HG02642 (cell line): Measurements from ENCODE around the gene TIAL1.
A peak's percentile ranks its signal among the peaks of the same experiment; 100 is the strongest.
"Not testable (repeated sequence)": the region's sequence is repeated elsewhere in the genome, so short reads cannot be mapped to it uniquely, and the experiment has no call there.

ENCODE experiments used
- ATAC-seq: cut with Tn5 transposase; IDR thresholded peaks from one replicate; pipeline ENCODE4 v1.9.1; 2021; ENCODE audit warnings: mild to moderate bottlenecking; ENCODE audit not compliant: unreplicated experiment, poor library complexity

TIAL1 gene

GRCh38 chr10:119556081-119556480, 40.7 kb downstream of the TIAL1 start:
- not testable (repeated sequence) for ATAC-seq

GRCh38 chr10:119555178-119555784, 41.5 kb downstream of the TIAL1 start:
- ATAC-seq, result no peak

DNA sequence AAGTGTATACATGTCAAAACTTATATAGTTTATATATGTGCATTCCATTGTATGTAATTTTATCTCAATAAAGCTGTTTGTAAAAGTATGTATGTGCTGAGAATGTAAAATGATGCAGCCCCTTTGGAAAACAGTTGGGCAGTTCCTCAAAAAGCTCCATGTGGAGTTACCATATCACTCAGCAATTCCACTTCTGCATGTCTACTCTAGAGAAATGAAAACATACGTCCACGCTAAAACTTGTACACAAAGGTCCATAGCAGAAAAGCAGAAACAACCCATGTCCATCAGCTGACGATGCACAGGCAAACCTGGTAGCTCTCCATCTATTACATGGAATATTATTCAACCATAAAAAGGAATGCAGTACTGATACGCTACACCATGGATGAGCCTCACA, 45.9 kb downstream of the TIAL1 start:
- ATAC-seq, result no peak

DNA sequence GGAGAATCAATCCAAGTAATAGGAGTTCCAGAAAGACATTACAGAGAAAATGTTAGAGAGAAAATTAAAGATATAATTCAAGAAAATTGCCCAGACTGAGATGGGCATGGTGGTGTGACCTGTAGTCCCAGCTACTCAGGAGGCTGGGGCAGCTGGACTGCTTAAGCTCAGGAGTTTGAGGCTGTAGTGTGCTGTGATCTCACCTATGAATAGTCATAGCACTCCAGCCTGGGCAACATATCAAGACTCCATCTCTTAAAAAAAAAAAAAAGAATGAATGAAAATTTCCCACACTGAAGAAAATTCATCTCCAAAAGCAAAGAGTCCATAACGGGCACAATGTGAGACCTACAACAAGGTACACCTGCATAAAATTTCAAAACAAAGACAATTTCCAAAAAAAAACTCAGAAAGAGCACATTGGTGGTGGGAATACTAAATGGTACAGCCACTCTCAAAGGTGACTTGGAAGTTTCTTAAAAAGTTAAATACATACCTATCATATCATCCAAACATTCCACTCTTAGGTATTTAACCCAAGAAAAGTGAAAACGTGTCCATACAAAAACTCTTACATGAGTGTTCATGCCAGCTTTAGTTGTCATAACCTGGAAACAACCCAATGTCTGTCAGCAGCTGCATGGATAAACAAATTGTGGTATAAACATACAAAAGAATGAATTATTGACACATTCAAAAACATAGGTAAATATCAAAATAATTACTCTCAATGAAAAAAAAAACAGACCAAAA, 47.3 kb downstream of the TIAL1 start:
- ATAC-seq, result no peak

DNA sequence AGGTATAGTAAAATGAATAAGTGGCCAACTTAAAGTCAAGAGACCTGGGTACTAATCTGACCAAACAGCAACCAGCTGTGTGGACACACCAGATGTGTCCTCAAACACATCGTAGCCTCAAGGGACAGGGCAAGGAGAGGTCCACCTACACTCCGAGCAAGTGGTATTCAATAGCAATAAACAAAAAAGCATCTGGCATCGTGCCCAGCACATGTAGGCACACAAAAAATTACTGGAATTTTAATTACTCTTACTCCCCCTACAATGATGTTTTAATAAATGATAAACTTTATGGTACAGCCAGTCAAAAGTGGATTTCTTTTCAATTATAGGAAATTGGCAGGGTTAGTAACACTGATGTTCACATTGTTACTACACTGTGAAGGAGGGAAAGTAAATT, 50.8 kb downstream of the TIAL1 start:
- no peak for ATAC-seq

DNA sequence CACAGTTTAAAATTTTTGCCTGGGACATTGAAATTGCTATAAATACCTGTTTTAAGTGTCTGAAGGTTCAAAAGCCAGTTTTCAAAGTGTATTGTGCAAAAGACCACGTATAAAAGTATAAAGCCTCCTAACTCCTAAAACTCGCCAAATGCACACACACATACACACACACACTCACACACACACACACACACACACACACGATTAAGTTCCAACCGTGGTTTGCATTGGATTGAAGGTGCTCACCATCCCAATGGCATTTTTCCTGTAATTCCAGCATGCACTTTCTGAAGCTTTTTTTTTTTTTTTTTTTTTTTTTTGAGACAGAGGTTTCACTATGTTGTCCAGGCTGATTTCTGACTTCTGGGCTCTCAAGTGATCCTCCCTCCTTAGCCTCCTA, 51.5 kb downstream of the TIAL1 start:
- ATAC-seq, result no peak

- no peak for ATAC-seq
Observed at GRCh38 chr10:119543814-119544642, 52.7 kb downstream of the TIAL1 start.

DNA sequence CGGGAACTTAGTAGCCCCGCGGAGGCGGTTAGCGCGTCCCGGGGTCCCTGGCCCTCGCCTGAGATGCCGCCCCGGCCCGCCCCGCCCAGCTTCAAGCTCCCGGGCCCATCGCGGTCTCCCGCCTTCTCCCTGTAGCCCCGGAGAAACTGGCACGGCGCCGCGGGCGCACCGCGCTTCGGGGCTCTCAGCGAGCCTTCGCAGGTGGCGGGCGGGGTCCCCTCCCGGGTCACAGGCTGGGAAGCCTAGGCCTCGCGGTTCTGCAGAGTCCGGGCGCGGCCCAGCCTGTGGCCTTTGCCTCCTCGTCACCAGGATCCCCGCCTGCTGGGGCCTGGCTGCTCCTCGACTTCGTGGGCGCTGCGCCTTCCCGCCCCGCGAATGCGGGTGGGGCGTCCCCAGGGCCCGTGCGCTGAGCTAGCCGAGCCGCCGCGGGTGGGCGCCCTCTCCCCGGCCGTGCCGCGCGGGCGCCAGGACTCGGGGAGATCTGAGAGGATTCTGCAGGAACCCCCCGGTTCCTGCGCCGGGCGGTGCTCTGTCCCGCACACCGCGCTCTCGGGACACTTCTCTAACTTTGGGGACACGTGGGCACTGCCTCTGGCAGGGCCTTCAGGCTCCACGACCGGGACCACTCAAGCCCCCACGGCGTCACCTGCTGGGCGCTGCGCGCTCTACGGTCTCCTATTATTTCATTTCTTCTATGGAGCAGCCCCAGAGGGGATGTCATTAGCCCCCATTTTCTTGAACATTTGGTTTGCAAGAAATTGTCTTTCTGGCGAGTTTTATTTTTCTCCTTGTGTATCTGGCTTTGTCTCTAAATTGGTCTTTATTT, 53.6 kb downstream of the TIAL1 start:
- ATAC-seq, result peak; percentile 40

DNA sequence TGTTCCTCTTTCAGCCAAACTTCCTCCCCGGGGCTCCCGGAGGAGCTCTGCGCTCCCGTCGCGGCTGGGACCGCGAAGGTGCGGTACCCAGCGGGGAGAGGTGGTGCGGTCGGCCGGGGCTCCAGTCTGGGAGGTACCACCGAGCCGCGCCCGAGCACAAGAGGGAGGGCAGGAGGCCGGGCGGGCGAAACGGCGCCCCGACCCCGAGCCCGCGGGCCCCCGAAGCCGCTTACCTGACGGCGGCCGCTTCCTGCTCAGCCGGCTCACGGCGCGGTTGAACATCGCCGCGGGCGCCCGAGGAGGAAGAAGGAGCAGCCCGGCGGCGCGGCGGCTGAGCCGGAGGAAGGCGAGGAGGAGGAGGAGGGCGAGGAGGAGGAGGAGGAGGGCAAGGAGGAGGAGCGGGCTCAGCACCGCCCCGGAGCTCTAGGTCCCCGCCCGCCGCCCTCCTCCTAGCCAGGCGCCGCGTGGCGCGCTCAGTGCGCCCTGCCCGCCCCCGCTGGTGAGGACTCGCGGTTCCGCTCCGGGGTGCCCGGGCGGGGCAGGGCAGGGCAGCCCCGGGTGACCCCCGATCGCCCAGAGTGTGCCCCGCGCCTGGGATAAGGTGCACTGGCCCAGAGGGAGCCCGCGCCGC, 54.3 kb downstream of the TIAL1 start, which contains the start of gene RGS10:
TSS of gene RGS10 (minus strand) at position 363 of the 631 bp plus-strand sequence. CDS start at position 282, 81 bp downstream.
- peak; percentile 77 for ATAC-seq

DNA sequence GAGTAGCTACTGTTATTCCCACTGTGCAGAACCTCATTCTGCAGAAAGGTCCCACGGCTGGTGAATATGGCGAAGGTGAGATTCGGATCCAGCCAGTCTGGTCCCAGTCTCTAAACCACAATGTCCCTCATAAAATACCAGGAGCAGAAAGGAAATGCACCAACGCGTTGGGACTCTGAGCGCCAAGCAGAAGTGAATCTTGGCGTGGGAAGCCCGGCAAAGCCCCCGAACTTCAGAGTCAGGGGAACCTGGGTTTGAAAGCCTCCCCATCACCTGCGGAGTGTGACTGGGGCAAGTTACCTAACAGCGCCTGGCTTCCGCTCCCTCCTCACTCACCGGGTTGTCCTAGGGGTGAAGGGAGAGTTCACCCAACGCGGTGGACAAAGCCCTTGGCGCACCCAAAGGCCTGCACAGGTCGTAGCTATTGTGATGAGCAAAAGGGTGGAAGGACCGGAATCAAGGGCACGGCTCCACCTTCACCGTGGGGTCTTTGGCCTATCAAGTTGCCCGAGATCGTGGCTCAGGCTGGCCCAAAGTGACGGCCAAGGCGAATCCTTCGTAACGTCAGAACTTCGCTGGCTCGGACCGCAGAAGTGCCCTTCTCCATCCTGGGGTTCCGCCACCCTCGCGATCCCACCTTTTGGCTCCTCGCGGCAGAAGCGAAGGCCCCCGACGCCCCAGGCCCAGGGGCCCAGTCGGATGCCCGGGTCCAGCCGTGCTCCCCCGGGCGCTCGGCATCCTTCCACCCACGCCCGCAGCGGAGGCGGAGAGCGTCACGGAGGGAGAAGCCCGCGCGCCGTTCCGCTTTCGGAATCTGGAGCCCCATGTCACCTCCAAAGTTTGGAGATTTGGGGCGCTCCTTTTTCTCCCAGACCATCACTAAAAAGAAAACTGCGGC, 55.1 kb downstream of the TIAL1 start:
- peak; percentile 16 for ATAC-seq

DNA sequence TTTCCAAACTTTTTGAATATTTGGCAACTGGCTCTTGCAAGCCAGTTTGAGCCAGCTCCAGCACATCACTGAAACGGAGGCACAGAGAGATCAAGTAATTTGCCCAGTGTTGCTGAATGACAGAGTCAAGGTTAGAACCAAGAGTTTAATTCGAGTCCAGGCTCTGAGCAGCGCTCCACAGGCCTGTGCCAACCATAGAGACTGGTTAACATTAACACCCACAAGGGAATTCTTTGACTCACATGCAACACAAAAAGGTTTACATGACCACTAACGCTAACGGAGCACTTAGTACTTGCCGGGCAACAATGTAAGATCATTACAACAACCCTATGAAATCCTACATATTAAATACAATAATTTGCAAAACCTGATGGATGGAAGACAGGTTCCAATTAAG, 55.7 kb downstream of the TIAL1 start:
- ATAC-seq, result no peak

- ATAC-seq, result no peak
Observed at GRCh38 chr10:119540038-119540437, 56.7 kb downstream of the TIAL1 start.

DNA sequence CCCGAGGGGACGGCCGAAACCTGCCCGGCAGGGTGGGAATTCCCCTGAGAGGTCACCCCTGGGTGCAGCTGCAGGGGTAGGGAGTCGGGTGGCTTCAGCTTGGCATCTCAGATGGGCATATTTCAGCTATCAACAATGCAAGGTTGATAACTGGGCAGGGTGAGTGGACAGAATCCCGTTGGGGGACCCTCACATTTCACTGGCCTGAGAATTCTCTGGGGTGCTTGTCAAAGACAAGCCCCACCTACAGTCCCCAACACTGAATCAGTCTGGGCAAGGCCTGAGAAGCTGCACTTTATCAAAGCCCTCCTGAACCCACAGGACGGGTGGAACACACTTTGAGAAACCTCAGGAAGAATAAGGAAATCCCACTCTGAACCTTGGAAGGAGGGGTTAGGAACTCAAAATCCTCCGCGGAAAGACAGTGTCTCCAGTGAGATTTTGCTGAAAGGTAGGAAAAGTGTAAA, 57.4 kb downstream of the TIAL1 start:
- no peak for ATAC-seq

DNA sequence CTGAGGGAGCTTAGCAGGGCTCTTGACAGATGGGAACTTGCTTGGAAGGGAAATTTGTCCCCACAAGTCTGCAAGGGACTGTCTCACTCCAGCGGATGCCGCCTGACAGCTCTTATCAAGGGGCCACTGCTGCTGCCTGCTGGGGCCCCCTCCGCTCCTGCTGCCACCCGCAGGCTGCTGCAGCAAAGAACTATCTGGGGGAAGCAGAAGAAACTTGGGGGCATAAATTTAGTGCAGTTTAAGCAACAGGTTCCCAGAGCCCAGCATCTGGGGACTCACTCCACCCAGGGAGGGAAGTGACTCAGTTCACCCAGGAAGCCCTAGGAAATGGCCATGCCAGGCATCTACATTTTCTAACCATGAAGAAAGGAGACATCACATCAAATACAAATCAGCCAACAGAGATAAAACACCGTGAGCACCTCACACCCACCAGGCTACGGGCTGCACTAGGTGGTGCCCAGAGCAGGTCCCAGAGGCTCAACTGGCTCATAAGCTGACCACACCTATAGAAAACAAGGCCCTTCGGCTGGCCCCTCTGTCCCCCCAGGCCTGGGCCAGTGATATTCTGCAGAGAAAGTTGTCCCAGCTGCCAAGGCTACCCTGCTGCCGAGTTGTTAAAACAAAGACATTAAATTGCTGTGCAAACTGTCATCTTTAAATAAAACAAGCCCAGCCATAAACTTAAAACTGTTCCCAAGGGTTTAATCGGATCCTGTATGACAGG, 58.0 kb downstream of the TIAL1 start:
- ATAC-seq, result no peak

- no peak for ATAC-seq
Observed at GRCh38 chr10:119537953-119538630, 58.7 kb downstream of the TIAL1 start.

GRCh38 chr10:119536508-119537025, 60.2 kb downstream of the TIAL1 start:
- ATAC-seq, result no peak

DNA sequence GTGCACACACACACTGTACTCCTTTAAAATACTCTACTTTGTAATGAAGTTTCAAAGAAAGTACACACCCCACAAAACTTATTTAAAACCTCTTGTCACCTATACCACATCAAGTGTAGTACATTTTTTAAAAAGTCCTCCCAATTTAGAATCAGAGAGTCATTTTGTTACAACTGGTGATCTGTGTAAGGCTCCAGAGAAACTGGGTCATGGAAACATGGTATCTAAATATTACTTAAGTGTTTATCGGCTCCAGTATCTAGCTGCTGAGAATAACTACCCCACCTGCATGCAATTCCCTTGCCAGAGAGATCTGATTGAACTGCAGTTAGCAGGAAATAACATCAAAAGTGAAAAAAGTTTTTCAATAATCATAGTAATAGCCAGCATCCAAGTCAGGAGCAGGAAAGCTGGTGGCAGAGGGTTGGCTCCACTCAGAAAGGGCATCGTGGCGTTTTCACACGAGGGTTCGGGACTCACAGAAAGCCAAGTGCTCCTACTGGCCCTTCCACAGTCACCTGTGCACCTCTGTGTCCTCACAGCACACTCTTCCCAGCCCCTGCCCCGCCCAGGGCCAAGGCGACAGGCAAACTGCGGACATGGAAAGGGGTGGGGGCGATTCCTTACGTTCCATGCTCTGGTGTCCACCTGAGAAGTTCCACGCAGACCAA, 60.8 kb downstream of the TIAL1 start:
- ATAC-seq, result no peak
